ENCODE measurements around the gene PIWIL1. TPM values are rescaled to one million over a fixed set of nuclear protein-coding genes. Genes with fewer than 3 reads are reported as not detected.

PIWIL1 gene
- total RNA-seq, 1 experiment from 2014 or later: not detected

- Histone ChIP-seq H3K23me2 (ENCODE audit: insufficient read length, low read depth, low read length, poor library complexity, severe bottlenecking) (no peaks in the 10 kb centered on the region), H3K4me2 (ENCODE audit: insufficient read depth, insufficient read length, low read length) (no peak overlapping the region), H2BK12ac (ENCODE audit: insufficient read length, low read depth, low read length) (no peak overlapping the region), H3K4ac (ENCODE audit: low read depth, low read length) (no peak overlapping the region), H2BK20ac (ENCODE audit: low read depth, low read length, poor library complexity, severe bottlenecking) (no peak overlapping the region), H3K27me3 (ENCODE audit: insufficient read depth, low read length) (no peaks in the 10 kb centered on the region), H3K79me2 (ENCODE audit: insufficient read depth, low read length) (no peaks in the 10 kb centered on the region), H4K20me1 (ENCODE audit: control insufficient read depth, insufficient read depth, insufficient read length) (no peaks in the 10 kb centered on the region), H2BK120ac (ENCODE audit: low read depth, low read length, poor library complexity, severe bottlenecking) (no peak overlapping the region), H4K5ac (ENCODE audit: insufficient read length, low read depth, low read length) (no peak overlapping the region), H3K79me1 (ENCODE audit: insufficient read depth, low read depth, low read length, poor library complexity, severe bottlenecking) (no peaks in the 10 kb centered on the region), H3K9me3 (ENCODE audit: control insufficient read depth, low read depth, low read length) (no peaks in the 10 kb centered on the region), H2BK15ac (ENCODE audit: low read depth, low read length) (no peak overlapping the region), H4K8ac (replicated peaks; ENCODE audit: insufficient read length, low read depth, low read length) (no peak overlapping the region), H2AFZ (ENCODE audit: low read length) (no peak overlapping the region), H3K23ac (ENCODE audit: insufficient read length, low read depth, low read length) (no peak overlapping the region), H3K27ac (ENCODE audit: insufficient read length, low read depth, low read length) (no peak overlapping the region), H4K91ac (ENCODE audit: insufficient read length, low read depth, low read length) (no peak overlapping the region), H2BK5ac (ENCODE audit: insufficient read length, low read length) (no peak overlapping the region), H2AK5ac (ENCODE audit: insufficient read length, low read length) (no peak overlapping the region), H3K9ac (ENCODE audit: extremely low read depth, insufficient read length, low read length) (no peak overlapping the region), H3T11ph (ENCODE audit: low read length) (no peak overlapping the region), H3K18ac (ENCODE audit: insufficient read length, low read depth, low read length) (no peak overlapping the region), H3K4me1 (ENCODE audit: insufficient read depth, low read length) (no peaks in the 10 kb centered on the region), H3K56ac (ENCODE audit: insufficient read length, low read depth, low read length) (no peak overlapping the region), H3K14ac (ENCODE audit: insufficient read depth, low read length) (no peak overlapping the region)
- Mint-ChIP-seq H3K4me3 (no peak overlapping the region), H3K4me1 (peaks cover 6% of the 10 kb centered on the region in 2 experiments), H3K27ac (no peak overlapping the region), H3K27me3 (ENCODE audit: low read depth) (peaks cover 7% of the 10 kb centered on the region), H3K36me3 (ENCODE audit: insufficient read depth in 1 of 3, low read depth in 3 of 3) (peaks cover 0 to 5% (median 0%) of the 10 kb centered on the region in 3 experiments; a peak in 2 of 7 replicates), H3K9me3 (peaks cover 6 to 8% of the 10 kb centered on the region in 2 experiments; a peak in 3 of 5 replicates)
- TF ChIP-seq CTCF (conservative IDR thresholded peaks at IDR 0.05): no peak
- no peak for DNase-seq
- WGBS (ENCODE audit: extremely low coverage, insufficient read length, low lambda C conversion rate): no CpG with 5 or more reads among the region's 2 CpGs
Observed at GRCh38 chr12:130396667-130397066, 59.0 kb downstream of the PIWIL1 start.
